Measurements from ENCODE around the gene ABI3BP. TPM values are rescaled to one million over a fixed set of nuclear protein-coding genes. Genes with fewer than 3 reads are reported as not detected.
A peak's percentile ranks its signal among the peaks of the same experiment; 100 is the strongest.

The ABI3BP gene
- total and polyA plus RNA-seq, 11 donors = 7.8 to 96.6 (median 26.4) TPM

GRCh38 chr3:100915706-100916495, 77.3 kb downstream of the ABI3BP start:
- Histone ChIP-seq H3K4me1 (peaks cover 0 to 20% (median 0%) of the 10 kb centered on the region in 12 donors), H3K27ac (peak overlapping the region in 4 of 12 donors; percentile 22 to 41 (median 24)), H3K36me3 (no peaks in the 10 kb centered on the region), H3K27me3 (no peaks in the 10 kb centered on the region), H3K9me3 (no peaks in the 10 kb centered on the region), H3K4me3 (no peak overlapping the region)
- intact Hi-C loops (cut with DNase I) = no loop called here
- 43 to 54% (median 47%) methylated on average over 10 of the region's 10 CpGs for WGBS, 4 donors
- DNase-seq (no peak), ATAC-seq (no peak)
- TF ChIP-seq CTCF (IDR thresholded peaks at IDR 0.05) (no peak), POLR2A (IDR thresholded peaks at IDR 0.05) (no peak)

- Histone ChIP-seq H3K36me3 (no peaks in the 10 kb centered on the region), H3K4me1 (peaks cover 0 to 20% (median 0%) of the 10 kb centered on the region in 12 donors), H3K27ac (peak overlapping the region in 1 of 12 donors; percentile 13), H3K9me3 (no peaks in the 10 kb centered on the region), H3K27me3 (no peaks in the 10 kb centered on the region), H3K4me3 (no peak overlapping the region)
- TF ChIP-seq CTCF (IDR thresholded peaks at IDR 0.05) = no peak
- no peak for TF ChIP-seq POLR2A (IDR thresholded peaks at IDR 0.05)
- intact Hi-C loops (cut with DNase I) = no loop called here
- DNase-seq (no peak), ATAC-seq (peak; percentile 16 to 80 (median 52))
- WGBS, 4 donors = 65 to 73% (median 70%) methylated on average over 5 of the region's 5 CpGs
Measured at GRCh38 chr3:100913870-100914648, 79.2 kb downstream of the ABI3BP start.

GRCh38 chr3:100912976-100913545, 80.2 kb downstream of the ABI3BP start:
- intact Hi-C loops (cut with DNase I) = no loop called here
- Histone ChIP-seq H3K9me3 (no peaks in the 10 kb centered on the region), H3K27me3 (no peaks in the 10 kb centered on the region), H3K4me3 (no peak overlapping the region), H3K4me1 (peaks cover 0 to 20% (median 0%) of the 10 kb centered on the region in 12 donors), H3K36me3 (no peaks in the 10 kb centered on the region), H3K27ac (no peak overlapping the region)
- 82 to 90% (median 87%) methylated on average over 4 of the region's 4 CpGs for WGBS, 4 donors
- no peak for ATAC-seq
- TF ChIP-seq POLR2A (IDR thresholded peaks at IDR 0.05) (no peak), CTCF (IDR thresholded peaks at IDR 0.05) (no peak)
- peak in 1 of 5 donors; percentile 42 for DNase-seq

GRCh38 chr3:100912571-100912970, 80.7 kb downstream of the ABI3BP start:
- WGBS, 4 donors = 84 to 93% (median 87%) methylated on average over 6 of the region's 6 CpGs
- no peak for TF ChIP-seq POLR2A (IDR thresholded peaks at IDR 0.05)
- TF ChIP-seq CTCF (IDR thresholded peaks at IDR 0.05) = no peak
- no peaks in the 10 kb centered on the region for H3K9me3 ChIP-seq
- H3K27me3 ChIP-seq = no peaks in the 10 kb centered on the region
- intact Hi-C loops (cut with DNase I) = no loop called here
- H3K27ac ChIP-seq = no peak overlapping the region
- H3K4me1 ChIP-seq = peaks cover 0 to 20% (median 0%) of the 10 kb centered on the region in 12 donors
- ATAC-seq (no peak), DNase-seq (no peak)
- H3K4me3 ChIP-seq = no peak overlapping the region
- H3K36me3 ChIP-seq = no peaks in the 10 kb centered on the region
